HepG2 (cell line): Measurements from ENCODE around the gene EMC9. TPM values are rescaled to one million over a fixed set of nuclear protein-coding genes. Genes with fewer than 3 reads are reported as not detected.

Experiments
- ASH2L ChIP-seq: fragments of 300-600, 200-600 bp; sonication (generic); IDR thresholded peaks from 2 replicates; pipeline ENCODE4 v1.7.0; 2017; ENCODE audit warnings: low read depth, mild to moderate bottlenecking, moderate library complexity, mixed read lengths, low read length; ENCODE audit not compliant: insufficient read length
- FLYWCH1 ChIP-seq: sonication (generic); formaldehyde crosslinking; IDR thresholded peaks from 2 replicates; pipeline ENCODE4 v1.8.1; 2023; ENCODE audit warnings: mild to moderate bottlenecking, missing genetic modification reagents
- GATAD2A ChIP-seq: IDR thresholded peaks from 2 replicates; pipeline ENCODE4 v1.6.1; 2016
- HIVEP1 ChIP-seq: sonication (generic); formaldehyde crosslinking; IDR thresholded peaks from 2 replicates; pipeline ENCODE4 v1.4.0; 2020; ENCODE audit warnings: mild to moderate bottlenecking, missing genetic modification reagents
- IKZF1 ChIP-seq: fragments of 450-650 bp; IDR thresholded peaks from 2 replicates; pipeline ENCODE4 v1.7.1; 2016
- KLF12 ChIP-seq: sonication (generic); formaldehyde crosslinking; IDR thresholded peaks from 2 replicates; pipeline ENCODE4 v1.4.0; 2020; ENCODE audit warnings: missing genetic modification reagents, borderline replicate concordance
- NFKB2 ChIP-seq: sonication (generic); formaldehyde crosslinking; IDR thresholded peaks from 2 replicates; pipeline ENCODE4 v1.4.0; 2020; ENCODE audit warnings: missing genetic modification reagents, borderline replicate concordance
- PHF20 ChIP-seq: sonication (generic); formaldehyde crosslinking; IDR thresholded peaks from 2 replicates; pipeline ENCODE4 v1.5.0; 2020; ENCODE audit warnings: mild to moderate bottlenecking, missing genetic modification reagents
- PHF5A ChIP-seq: IDR thresholded peaks from one replicate; pipeline ENCODE4 v1.6.1; 2018; ENCODE audit warnings: low read depth, missing genetic modification reagents; ENCODE audit not compliant: unreplicated experiment
- POLR2A ChIP-seq, 2 experiments: IDR thresholded peaks; 2 replicates each; pipeline ENCODE4 v1.6.1; 2011; ENCODE audit warnings: low read depth in 2 of 2, low read length in 2 of 2, mild to moderate bottlenecking in 1 of 2, moderate library complexity in 1 of 2; ENCODE audit not compliant: insufficient read depth in 1 of 2
- RARA ChIP-seq: IDR thresholded peaks from 2 replicates; pipeline ENCODE4 v1.6.1; 2016; ENCODE audit warnings: missing genetic modification reagents, missing compliant biosample characterization
- REPIN1 ChIP-seq: sonication (generic); formaldehyde crosslinking; IDR thresholded peaks from 2 replicates; pipeline ENCODE4 v1.8.0; 2022; ENCODE audit warnings: missing genetic modification reagents, low read depth, mild to moderate bottlenecking, borderline replicate concordance
- SPEN ChIP-seq: sonication (generic); formaldehyde crosslinking; IDR thresholded peaks from 2 replicates; pipeline ENCODE4 v1.5.1; 2020; ENCODE audit warnings: low read depth, mild to moderate bottlenecking, missing genetic modification reagents
- ZFP90 ChIP-seq: sonication (generic); formaldehyde crosslinking; IDR thresholded peaks from 2 replicates; pipeline ENCODE4 v1.8.0; 2022; ENCODE audit warnings: missing genetic modification reagents, mild to moderate bottlenecking, inconsistent platforms, borderline replicate concordance
- ZNF20 ChIP-seq: sonication (generic); formaldehyde crosslinking; IDR thresholded peaks from 2 replicates; pipeline ENCODE4 v1.4.0; 2020; ENCODE audit warnings: mild to moderate bottlenecking, moderate library complexity, missing genetic modification reagents
- ZNF274 ChIP-seq: sonication (generic); formaldehyde crosslinking; IDR thresholded peaks from 2 replicates; pipeline ENCODE4 v1.5.1; 2020; ENCODE audit warnings: mild to moderate bottlenecking, missing genetic modification reagents
- ZNF546 ChIP-seq: sonication (generic); formaldehyde crosslinking; conservative IDR thresholded peaks from 2 replicates; pipeline ENCODE4 v1.8.1; 2023; ENCODE audit warnings: mild to moderate bottlenecking, missing genetic modification reagents
- ZNF652 ChIP-seq: IDR thresholded peaks from 2 replicates; pipeline ENCODE4 v1.6.1; 2016; ENCODE audit warnings: low read depth, borderline replicate concordance
- polyA plus RNA-seq, 8 experiments: library from polyadenylated mRNA; depleted of rRNA in 3 of 8; stranded (reverse) in 7 of 8; unstranded in 1 of 8; fragments of >200 nt; fragmentation: Illumina TruSeq in 4 of 8; extraction: Trizol in 4 of 8; gene quantifications; 2 replicates each; pipeline versions ENCODE4 v1.2.1 to v1.2.3, GENCODE V29; 2011 to 2016; ENCODE audit warnings: low read depth in 4 of 8, missing spikeins in 1 of 8, mixed read lengths in 1 of 8; ENCODE audit not compliant: insufficient read depth in 1 of 8
- total RNA-seq, 5 experiments: library from RNA; depleted of rRNA; stranded (reverse); fragments of >200 nt; fragmentation: Illumina TruSeq; extraction: Trizol; gene quantifications; 2 replicates each; pipeline ENCODE4 v1.2.3, GENCODE V29; 2016; ENCODE audit warnings: low read depth in 1 of 5
- TF ChIP-seq, protein P1 (sequence below), 2 experiments: sonication (generic) in 1 of 2; formaldehyde crosslinking in 1 of 2; IDR thresholded peaks; 2 replicates each; pipeline versions ENCODE4 v1.4.0 to v1.6.1; 2018 to 2020; ENCODE audit warnings: missing genetic modification reagents in 2 of 2, borderline replicate concordance in 1 of 2, low read depth in 1 of 2, mild to moderate bottlenecking in 1 of 2, missing biosample characterization in 1 of 2
- TF ChIP-seq, protein P2 (sequence below): sonication (generic); formaldehyde crosslinking; IDR thresholded peaks from 2 replicates; pipeline ENCODE4 v1.4.0; 2020; ENCODE audit warnings: mild to moderate bottlenecking, missing genetic modification reagents
- TF ChIP-seq, protein P3 (sequence below): IDR thresholded peaks from 2 replicates; pipeline ENCODE4 v1.6.1; 2016
- TF ChIP-seq, protein P4 (sequence below): IDR thresholded peaks from 2 replicates; pipeline ENCODE4 v1.6.1; 2016; ENCODE audit warnings: missing compliant biosample characterization, missing genetic modification reagents, borderline replicate concordance

Gene EMC9
- total and polyA plus RNA-seq, 2 of the 13 experiments (the other 11 are each of a cell fraction or from before 2014, with no cell fraction given) = 60.5 to 78.7 TPM

DNA sequence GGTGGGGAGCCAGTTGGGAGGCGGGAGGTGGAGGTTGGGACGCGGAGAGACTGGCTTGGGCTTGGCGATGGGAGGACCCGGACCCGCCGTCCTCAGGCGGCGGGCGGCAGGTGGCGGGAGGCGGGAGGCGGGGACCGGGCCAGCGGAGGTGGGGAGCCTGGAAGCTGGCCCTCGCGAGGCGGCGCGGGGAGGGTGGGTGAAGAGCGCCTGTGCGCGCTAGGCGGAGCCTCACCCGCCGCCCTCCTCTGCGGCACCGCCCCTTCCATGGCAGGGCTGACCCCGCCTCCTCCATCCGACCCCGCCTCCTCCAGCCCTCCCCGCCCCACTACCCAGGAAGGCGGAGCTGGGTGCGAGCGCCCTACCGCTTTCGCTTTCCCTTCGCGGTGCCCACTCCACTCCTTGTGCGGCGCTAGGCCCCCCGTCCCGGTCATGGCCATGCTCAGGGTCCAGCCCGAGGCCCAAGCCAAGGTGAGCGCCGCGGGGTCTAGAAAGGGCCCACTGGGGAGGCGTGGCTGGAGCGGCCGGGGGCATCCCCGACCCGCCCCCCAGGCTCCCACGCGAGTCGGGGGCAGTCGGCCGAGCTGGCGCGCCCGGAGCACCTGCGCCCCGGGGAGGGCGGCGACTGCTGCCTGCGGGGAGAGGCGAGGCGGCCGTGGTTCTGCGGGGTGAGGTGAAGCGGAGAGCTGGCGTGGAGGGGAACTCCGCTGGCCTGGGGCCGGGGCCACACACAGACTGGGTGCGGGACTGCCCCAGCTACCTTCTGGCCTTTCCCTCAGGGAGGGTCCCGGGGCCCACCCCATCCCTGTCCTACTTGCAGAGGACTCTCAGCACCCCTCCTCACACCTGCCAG is 5.3 kb downstream of the EMC9 start, which contains the start of gene PSME1 (continued):
- TF ChIP-seq, protein P1, sequence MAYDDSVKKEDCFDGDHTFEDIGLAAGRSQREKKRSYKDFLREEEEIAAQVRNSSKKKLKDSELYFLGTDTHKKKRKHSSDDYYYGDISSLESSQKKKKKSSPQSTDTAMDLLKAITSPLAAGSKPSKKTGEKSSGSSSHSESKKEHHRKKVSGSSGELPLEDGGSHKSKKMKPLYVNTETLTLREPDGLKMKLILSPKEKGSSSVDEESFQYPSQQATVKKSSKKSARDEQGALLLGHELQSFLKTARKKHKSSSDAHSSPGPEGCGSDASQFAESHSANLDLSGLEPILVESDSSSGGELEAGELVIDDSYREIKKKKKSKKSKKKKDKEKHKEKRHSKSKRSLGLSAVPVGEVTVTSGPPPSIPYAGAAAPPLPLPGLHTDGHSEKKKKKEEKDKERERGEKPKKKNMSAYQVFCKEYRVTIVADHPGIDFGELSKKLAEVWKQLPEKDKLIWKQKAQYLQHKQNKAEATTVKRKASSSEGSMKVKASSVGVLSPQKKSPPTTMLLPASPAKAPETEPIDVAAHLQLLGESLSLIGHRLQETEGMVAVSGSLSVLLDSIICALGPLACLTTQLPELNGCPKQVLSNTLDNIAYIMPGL (CRISPR knock-in tag; IDR thresholded peaks at IDR 0.05; ENCODE audit: borderline replicate concordance in 1 of 2, low read depth in 1 of 2) = peak; percentile 86 to 96
- TF ChIP-seq ZNF652 (CRISPR knock-in tag) (no peak; the same call in 1 of the 2 replicates), SPEN (CRISPR knock-in tag) (peak; percentile 70), PHF20 (CRISPR knock-in tag) (no peak), ZNF20 (CRISPR knock-in tag) (no peak), POLR2A (IDR thresholded peaks at IDR 0.05; ENCODE audit: insufficient read depth in 1 of 2, low read depth in 2 of 2, low read length in 2 of 2) (peak in 1 of 2 experiments; percentile 31; a peak in 1 of 4 replicates), KLF12 (CRISPR knock-in tag) (peak; percentile 80), REPIN1 (CRISPR knock-in tag) (peak; percentile 15; the same call in 1 of the 2 replicates), FLYWCH1 (CRISPR knock-in tag) (no peak), HIVEP1 (peak; percentile 62), RARA (peak; percentile 53), ZFP90 (peak; percentile 93), ASH2L (peak; percentile 98), IKZF1 (no peak), ZNF274 (CRISPR knock-in tag) (peak; percentile 95), NFKB2 (peak; percentile 97; the same call in 1 of the 2 replicates), ZNF546 (CRISPR knock-in tag) (peak; percentile 77), GATAD2A (peak; percentile 59; the same call in 1 of the 2 replicates), PHF5A (CRISPR knock-in tag) (no peak)
- TF ChIP-seq, protein P2, sequence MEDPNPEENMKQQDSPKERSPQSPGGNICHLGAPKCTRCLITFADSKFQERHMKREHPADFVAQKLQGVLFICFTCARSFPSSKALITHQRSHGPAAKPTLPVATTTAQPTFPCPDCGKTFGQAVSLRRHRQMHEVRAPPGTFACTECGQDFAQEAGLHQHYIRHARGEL = peak; percentile 80
- TF ChIP-seq, protein P3, sequence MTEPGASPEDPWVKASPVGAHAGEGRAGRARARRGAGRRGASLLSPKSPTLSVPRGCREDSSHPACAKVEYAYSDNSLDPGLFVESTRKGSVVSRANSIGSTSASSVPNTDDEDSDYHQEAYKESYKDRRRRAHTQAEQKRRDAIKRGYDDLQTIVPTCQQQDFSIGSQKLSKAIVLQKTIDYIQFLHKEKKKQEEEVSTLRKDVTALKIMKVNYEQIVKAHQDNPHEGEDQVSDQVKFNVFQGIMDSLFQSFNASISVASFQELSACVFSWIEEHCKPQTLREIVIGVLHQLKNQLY (CRISPR knock-in tag) = peak; percentile 61; the same call in 1 of the 2 replicates
- TF ChIP-seq, protein P4, sequence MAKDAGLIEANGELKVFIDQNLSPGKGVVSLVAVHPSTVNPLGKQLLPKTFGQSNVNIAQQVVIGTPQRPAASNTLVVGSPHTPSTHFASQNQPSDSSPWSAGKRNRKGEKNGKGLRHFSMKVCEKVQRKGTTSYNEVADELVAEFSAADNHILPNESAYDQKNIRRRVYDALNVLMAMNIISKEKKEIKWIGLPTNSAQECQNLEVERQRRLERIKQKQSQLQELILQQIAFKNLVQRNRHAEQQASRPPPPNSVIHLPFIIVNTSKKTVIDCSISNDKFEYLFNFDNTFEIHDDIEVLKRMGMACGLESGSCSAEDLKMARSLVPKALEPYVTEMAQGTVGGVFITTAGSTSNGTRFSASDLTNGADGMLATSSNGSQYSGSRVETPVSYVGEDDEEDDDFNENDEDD = peak; percentile 93
